Measurements from ENCODE around the gene DIP2C.

Gene DIP2C

GRCh38 chr10:244227-244626 lies 445.2 kb downstream of the DIP2C start:
- no peak for DNase-seq

- DNase-seq = no peak
Observed at GRCh38 chr10:241966-242643, 447.4 kb downstream of the DIP2C start.

GRCh38 chr10:241451-241850 lies 448.0 kb downstream of the DIP2C start:
- no peak for DNase-seq

- no peak for DNase-seq
Observed at GRCh38 chr10:239109-239508, 450.4 kb downstream of the DIP2C start.

- no peak for DNase-seq
Observed at GRCh38 chr10:235915-236314, 453.6 kb downstream of the DIP2C start.

- no peak for DNase-seq
Observed at GRCh38 chr10:234708-235406, 454.6 kb downstream of the DIP2C start.

- no peak for DNase-seq
Observed at GRCh38 chr10:232878-233277, 456.6 kb downstream of the DIP2C start.

GRCh38 chr10:232061-232460 lies 457.4 kb downstream of the DIP2C start:
- DNase-seq = no peak

- no peak for DNase-seq
Observed at GRCh38 chr10:230758-231157, 458.7 kb downstream of the DIP2C start.

- no peak for DNase-seq
Observed at GRCh38 chr10:228366-228765, 461.1 kb downstream of the DIP2C start.

- DNase-seq = no peak
Observed at GRCh38 chr10:227014-227413, 462.5 kb downstream of the DIP2C start.

- DNase-seq = no peak
Observed at GRCh38 chr10:226018-226417, 463.4 kb downstream of the DIP2C start.

GRCh38 chr10:224571-224970 lies 464.9 kb downstream of the DIP2C start:
- no peak for DNase-seq

Measured in central memory CD4-positive, alpha-beta T cell (primary cell).